ENCODE data around the gene TPPP2. TPM values are rescaled to one million over a fixed set of nuclear protein-coding genes. Genes with fewer than 3 reads are reported as not detected.

Gene TPPP2
- total RNA-seq, 4 donors from 2014 or later, result not detected

- ATAC-seq (ENCODE audit: low FRiP score) (no peak), DNase-seq (ENCODE audit: low spot score) (no peak)
- TF ChIP-seq CTCF (IDR thresholded peaks at IDR 0.05), result no peak
Observed at GRCh38 chr14:21016413-21017190, 13.4 kb upstream of the TPPP2 start.

GRCh38 chr14:21017528-21018245 is 12.3 kb upstream of the TPPP2 start:
- DNase-seq (ENCODE audit: low spot score) (no peak), ATAC-seq (ENCODE audit: low FRiP score) (no peak)
- TF ChIP-seq CTCF (IDR thresholded peaks at IDR 0.05), result no peak

GRCh38 chr14:21018286-21018685 is 11.7 kb upstream of the TPPP2 start:
- ATAC-seq (ENCODE audit: low FRiP score) (no peak), DNase-seq (ENCODE audit: low spot score) (no peak)
- no peak for TF ChIP-seq CTCF (IDR thresholded peaks at IDR 0.05)

GRCh38 chr14:21018781-21019180 is 11.2 kb upstream of the TPPP2 start:
- ATAC-seq (ENCODE audit: low FRiP score) (no peak), DNase-seq (ENCODE audit: low spot score) (no peak)
- TF ChIP-seq CTCF (IDR thresholded peaks at IDR 0.05), result no peak

- no peak for TF ChIP-seq CTCF (IDR thresholded peaks at IDR 0.05)
- ATAC-seq (ENCODE audit: low FRiP score) (no peak), DNase-seq (ENCODE audit: low spot score) (no peak)
Observed at GRCh38 chr14:21019366-21019765, 10.7 kb upstream of the TPPP2 start.

- no peak for TF ChIP-seq CTCF (IDR thresholded peaks at IDR 0.05)
- ATAC-seq (ENCODE audit: low FRiP score), result no peak
- no peak for DNase-seq (ENCODE audit: low spot score)
Observed at GRCh38 chr14:21020977-21021545, 9.0 kb upstream of the TPPP2 start.

Measured in omental fat pad (tissue), 4 donors.